ENCODE measurements around the gene ZYG11B.
A peak's percentile ranks its signal among the peaks of the same experiment; 100 is the strongest.
"Not testable (repeated sequence)": the region's sequence is repeated elsewhere in the genome, so short reads cannot be mapped to it uniquely, and the experiment has no call there.

ZYG11B gene

DNA sequence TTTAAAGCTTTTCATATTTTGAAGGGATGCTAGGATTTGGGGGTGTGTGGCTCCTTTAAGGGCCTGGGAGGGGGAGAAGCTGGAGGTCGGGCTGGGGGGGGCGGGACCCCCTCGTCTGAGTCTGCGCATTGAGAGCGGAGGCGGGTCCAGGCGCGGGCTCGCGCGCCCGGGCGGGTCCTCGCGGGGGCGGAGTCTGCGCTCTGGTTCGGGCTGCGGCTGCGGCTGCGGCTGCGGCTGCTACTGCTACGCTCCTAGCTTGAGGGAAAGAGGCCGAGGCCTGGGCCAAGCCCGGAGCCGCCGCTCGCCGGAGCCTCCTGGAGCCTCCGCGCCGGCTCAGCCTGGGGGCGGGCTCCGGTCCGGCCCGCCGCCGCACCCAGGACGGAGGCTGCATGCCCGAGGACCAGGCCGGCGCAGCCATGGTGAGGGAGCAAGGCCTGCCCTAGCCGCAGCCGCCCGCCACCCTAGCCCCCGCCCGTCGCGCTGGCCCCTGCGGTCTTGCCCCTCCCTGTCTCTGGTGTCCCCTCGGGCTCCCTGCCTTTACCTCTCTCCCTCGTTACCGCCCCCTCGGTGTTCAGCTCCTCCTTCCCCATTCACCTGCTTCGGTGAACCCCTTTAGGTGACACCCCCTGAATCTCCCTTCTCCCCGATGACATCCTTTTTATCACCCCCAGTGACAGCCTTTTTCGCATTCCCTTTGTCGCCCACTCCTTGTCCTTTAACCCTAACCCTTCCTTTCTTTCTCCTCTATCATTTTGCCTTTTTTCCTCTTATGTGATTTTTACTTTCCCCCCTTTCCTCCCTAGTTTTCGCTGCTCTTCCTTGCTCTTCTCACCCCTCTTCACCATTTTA, at the start of gene ZYG11B:
ZYG11B (plus strand) TSS at position 189 of the 849 bp plus-strand sequence; CDS start at position 390, 201 bp downstream.
- peak; percentile 91 for DNase-seq

DNA sequence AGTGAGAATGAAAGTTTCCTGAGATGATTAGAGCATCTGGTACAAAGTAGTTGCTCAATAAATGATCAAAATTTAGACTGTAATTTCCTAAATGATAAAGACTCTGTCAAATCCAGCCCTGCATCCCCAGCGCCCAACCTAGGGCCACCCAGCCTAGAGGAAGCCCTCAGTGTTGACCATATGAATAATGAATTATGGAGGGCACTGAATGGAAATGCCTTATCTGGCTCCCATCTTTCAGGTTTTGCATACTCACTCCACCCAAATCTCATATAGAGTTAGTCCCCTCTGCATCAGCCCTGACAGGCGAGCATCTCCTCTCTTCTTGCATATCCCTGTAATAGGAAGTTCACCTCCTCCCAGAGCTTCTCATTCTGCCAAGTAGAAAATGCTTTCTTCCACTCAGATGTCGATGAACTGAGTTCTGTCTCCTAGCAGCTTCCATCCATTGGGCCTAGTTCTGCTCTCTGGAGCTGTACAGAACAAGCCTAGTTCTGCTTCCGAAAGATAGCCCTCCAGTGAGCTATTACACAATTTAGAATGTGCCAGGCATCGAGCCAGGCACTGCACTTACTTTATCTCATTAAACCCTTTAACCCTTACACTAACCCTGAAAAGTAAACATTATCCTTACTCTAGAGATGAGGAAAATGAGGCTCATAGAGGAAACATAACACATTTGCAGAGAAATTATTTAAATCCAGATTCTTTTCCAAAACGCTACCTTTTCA, 49.0 kb upstream of the ZYG11B start:
- no peak for DNase-seq

DNA sequence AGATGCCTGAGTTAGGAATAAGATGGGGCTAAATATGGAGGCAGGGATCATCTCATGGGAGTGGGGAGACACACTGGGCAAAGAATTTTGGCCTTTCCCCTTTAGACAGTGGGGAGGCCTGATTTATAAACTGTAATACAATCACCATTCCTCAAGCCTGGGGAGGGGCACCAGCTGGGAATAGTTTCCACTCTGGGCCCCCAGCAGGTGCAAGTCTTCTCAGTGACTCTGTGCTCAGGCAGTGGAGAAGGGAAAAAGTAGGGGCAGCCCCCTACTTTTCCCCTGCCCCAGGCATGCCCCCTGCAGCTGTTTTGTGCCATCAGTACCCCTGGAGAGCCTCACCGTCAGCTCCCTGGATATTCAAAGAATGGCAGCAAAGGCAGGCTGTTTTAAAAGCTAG, 47.2 kb upstream of the ZYG11B start:
- no peak for DNase-seq

- DNase-seq = no peak
These were observed 46.8 kb upstream of the ZYG11B start for GRCh38 chr1:52679498-52679897.

DNA sequence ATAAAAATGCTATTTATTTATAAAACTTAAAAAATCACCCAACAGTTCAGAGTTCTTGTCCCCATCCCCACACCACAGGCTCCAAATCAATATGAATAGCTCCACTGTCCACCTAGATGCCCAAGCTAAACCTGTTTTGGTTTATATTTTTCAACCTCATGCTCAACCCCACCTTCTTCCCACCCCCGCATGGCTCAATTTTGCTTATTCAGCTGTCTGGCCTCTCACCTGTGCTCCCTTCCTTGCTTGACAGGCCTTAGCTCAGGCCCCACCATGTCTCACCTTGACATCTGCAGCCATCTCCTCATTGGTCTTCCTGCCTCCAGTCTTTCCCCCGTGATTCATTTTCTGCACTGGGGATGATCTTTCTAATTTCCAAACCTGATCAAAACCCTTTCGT, 45.9 kb upstream of the ZYG11B start:
- no peak for DNase-seq

GRCh38 chr1:52681136-52681535, 45.1 kb upstream of the ZYG11B start:
- DNase-seq = no peak

DNA sequence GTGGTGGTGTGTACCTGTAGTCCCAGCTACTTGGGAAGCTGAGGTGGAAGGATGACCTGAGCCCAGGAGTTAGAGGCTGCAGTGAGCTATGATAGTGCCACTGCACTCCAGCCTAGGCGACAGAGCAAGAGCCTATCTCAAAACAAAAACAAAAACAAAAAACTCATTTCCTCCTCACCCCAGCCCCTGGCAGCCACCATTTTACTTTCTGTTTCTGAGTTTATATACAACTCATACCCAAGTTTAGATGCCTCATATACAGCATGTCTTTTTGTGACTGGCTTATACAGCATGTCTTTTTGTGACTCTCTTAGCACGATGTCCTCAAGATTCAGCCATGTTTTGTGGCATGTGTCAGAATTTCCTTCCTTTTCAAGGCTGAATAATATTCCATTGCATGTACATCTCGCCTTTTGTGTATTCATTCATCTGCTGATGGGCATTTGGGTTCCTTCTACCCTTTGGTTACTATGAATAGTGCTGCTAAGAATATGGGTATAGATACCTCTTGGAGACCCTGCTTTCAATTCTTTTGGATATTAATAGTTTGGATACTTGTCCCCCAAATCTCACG, 42.8 kb upstream of the ZYG11B start:
- DNase-seq = no peak

GRCh38 chr1:52684545-52684944, 41.7 kb upstream of the ZYG11B start:
- DNase-seq = no peak

- peak; percentile 82 for DNase-seq
These were observed 39.9 kb upstream of the ZYG11B start for GRCh38 chr1:52686261-52686751.

GRCh38 chr1:52686830-52687229, 39.4 kb upstream of the ZYG11B start:
- no peak for DNase-seq

- no peak for DNase-seq
These were observed 34.4 kb upstream of the ZYG11B start for GRCh38 chr1:52691821-52692220.

GRCh38 chr1:52692697-52693096, 33.6 kb upstream of the ZYG11B start:
- no peak for DNase-seq

GRCh38 chr1:52693351-52693750, 32.9 kb upstream of the ZYG11B start:
- not testable (repeated sequence) for DNase-seq

DNA sequence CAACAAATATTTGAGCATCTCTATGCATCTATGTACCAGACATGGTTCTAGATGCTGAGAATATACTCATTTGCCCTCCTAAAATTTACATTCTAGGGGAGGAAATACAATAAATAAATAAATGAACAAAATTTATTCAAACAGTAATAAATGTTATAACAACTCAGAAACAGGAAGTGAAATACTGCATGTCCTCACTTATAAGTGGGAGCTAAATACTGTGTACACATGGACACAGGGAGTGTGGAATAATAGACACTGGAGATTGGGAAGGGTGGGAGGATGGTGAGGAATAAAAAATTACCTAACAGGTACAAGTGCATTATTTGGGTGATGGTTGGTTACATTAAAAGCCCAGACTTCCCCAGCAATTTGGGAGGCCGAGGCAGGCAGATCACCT, 32.4 kb upstream of the ZYG11B start:
- DNase-seq = no peak

DNA sequence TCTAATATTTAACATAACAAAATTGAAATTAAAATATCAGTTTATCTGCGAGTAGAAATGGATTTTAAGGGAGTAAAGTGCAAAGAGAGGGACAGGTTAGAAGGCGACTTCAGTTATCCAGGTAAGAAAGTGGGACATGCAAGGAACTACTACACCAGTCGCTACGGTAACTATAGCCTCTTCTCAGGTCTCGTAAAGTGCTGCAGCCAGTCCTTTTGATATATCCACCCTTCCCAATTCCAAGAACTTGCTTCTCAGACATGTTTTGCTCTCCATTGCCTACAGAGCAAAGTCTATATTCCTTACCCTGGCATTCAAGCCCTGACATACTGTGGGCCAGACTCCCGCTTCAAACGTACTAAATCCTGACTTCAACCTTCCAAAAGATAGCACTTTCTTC, 30.6 kb upstream of the ZYG11B start:
- no peak for DNase-seq

- DNase-seq = peak; percentile 77
These were observed 28.2 kb upstream of the ZYG11B start, which contains the start of gene COA7 for GRCh38 chr1:52697795-52698674. Gene COA7, minus strand, starts transcription at chr1:52698347. Its CDS starts 21 bp downstream, at chr1:52698326.

DNA sequence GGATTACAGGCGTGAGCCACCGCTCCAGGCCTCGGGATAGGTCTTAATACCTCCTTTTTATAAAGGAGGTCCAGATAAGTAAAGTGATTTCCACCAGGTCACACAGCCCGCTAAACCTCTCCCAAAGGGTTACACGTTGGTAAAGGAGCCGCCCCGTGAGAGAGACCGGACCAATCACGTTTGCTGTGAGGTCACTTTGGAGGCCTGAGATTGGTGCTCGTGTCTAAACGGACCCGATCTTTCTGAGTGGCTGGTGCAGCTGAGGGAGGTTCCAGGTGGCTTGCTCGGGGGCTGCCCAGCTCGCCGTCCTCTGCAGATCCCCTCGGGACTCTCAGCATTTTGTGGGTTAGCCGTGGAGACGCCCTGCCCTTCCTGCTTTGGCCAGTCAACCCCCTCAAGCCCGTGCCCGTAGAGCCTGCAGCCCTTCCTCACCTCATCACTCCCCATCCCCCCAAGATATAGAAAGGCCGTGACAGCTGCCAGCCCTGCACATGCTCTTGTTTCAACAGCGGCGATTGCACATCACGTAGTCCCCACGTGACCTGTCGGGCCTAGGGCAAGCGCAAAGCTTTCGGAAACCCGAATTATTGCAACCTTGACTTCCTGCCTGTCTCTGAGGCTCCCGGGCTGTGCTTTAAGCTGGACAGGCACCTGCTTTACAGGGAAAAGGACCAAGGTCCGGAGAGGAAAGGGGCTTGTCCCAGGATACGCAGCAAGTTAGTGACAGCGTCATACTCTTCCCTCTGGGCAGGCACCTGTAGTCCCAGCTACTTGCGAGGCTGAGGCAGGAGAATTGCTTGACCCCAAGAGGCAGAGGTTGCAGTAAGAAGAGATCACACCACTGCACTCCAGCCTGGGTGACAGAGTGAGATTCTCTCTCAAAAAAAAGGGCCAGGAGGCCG, 23.1 kb upstream of the ZYG11B start:
- DNase-seq = peak; percentile 88

DNA sequence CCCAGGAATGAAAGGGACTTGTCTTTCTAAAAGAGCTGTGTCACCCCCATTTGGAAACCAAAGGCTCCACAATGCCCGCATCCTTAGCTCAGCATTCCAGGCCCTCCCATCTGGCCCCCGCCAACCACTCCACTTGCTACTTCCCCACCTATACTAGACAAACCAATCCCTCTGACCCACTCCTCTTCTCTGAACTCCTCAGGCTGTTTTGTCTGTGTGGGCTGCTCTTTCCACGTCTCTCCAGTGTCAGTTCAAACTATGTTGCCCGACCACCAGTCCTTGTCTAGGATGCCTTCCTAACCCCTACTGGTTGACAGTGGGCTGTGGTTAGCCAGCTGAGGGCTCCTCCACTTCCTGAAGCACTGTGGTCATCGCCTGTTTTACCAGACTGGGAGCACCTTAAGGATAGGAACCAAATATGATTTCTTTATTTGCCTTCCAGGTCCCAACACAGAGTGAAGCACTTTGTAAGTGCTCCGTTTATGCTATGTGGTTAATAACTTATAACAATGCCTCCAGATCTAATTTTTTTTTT, 20.1 kb upstream of the ZYG11B start:
- DNase-seq = no peak

- DNase-seq = no peak
These were observed 19.0 kb upstream of the ZYG11B start for GRCh38 chr1:52706941-52707926.
